Parathyroid adenoma (tissue), 2 donors: Measurements from ENCODE around the gene HNRNPA2B1.
"Not testable (repeated sequence)": the region's sequence is repeated elsewhere in the genome, so short reads cannot be mapped to it uniquely, and the experiment has no call there.

Source experiments
- H2AFZ ChIP-seq: fragments of 300-600 bp; sonication (generic); one replicate; pipeline ENCODE4 v1.7.0; 2017; ENCODE audit warnings: antibody characterized with exemption, mild to moderate bottlenecking
- H3K27ac ChIP-seq: fragments of 300-600 bp; sonication (generic); one replicate; pipeline ENCODE4 v1.7.0; 2017
- H3K27me3 ChIP-seq: fragments of 300-600 bp; sonication (generic); one replicate; pipeline ENCODE4 v1.7.0; 2017; ENCODE audit warnings: low read length; ENCODE audit not compliant: control insufficient read depth, insufficient read depth
- H3K36me3 ChIP-seq: fragments of 300-600 bp; sonication (generic); one replicate; pipeline ENCODE4 v1.7.0; 2017; ENCODE audit warnings: low read length; ENCODE audit not compliant: control insufficient read depth, insufficient read depth
- H3K4me1 ChIP-seq: fragments of 300-600 bp; sonication (generic); one replicate; pipeline ENCODE4 v1.7.0; 2017; ENCODE audit warnings: control low read depth
- H3K4me2 ChIP-seq: fragments of 300-600 bp; sonication (generic); one replicate; pipeline ENCODE4 v1.7.0; 2017; ENCODE audit warnings: low read length
- H3K4me3 ChIP-seq: fragments of 300-600 bp; sonication (generic); one replicate; pipeline ENCODE4 v1.7.0; 2017; ENCODE audit warnings: low read depth, low read length
- H3K79me2 ChIP-seq: fragments of 300-600 bp; sonication (generic); one replicate; pipeline ENCODE4 v1.7.0; 2017; ENCODE audit warnings: control low read depth
- H3K9ac ChIP-seq: fragments of 300-600 bp; sonication (generic); one replicate; pipeline ENCODE4 v1.7.0; 2017; ENCODE audit warnings: mild to moderate bottlenecking
- H3K9me3 ChIP-seq: fragments of 300-600 bp; sonication (generic); one replicate; pipeline ENCODE4 v1.7.0; 2017; ENCODE audit warnings: low read length; ENCODE audit not compliant: control insufficient read depth
- TF ChIP-seq, protein P1 (sequence below): fragments of 300-600 bp; sonication (generic); IDR thresholded peaks from one replicate; pipeline ENCODE4 v1.7.0; 2017; ENCODE audit warnings: antibody characterized with exemption, mild to moderate bottlenecking
- donor health status: primary hyperparathyroidism.

Gene HNRNPA2B1

GRCh38 chr7:26166684-26167266 is 33.8 kb downstream of the HNRNPA2B1 start:
- no peak overlapping the region for H2AFZ ChIP-seq
- no peaks in the 10 kb centered on the region for H3K36me3 ChIP-seq
- H3K79me2 ChIP-seq = no peaks in the 10 kb centered on the region
- TF ChIP-seq, protein P1, sequence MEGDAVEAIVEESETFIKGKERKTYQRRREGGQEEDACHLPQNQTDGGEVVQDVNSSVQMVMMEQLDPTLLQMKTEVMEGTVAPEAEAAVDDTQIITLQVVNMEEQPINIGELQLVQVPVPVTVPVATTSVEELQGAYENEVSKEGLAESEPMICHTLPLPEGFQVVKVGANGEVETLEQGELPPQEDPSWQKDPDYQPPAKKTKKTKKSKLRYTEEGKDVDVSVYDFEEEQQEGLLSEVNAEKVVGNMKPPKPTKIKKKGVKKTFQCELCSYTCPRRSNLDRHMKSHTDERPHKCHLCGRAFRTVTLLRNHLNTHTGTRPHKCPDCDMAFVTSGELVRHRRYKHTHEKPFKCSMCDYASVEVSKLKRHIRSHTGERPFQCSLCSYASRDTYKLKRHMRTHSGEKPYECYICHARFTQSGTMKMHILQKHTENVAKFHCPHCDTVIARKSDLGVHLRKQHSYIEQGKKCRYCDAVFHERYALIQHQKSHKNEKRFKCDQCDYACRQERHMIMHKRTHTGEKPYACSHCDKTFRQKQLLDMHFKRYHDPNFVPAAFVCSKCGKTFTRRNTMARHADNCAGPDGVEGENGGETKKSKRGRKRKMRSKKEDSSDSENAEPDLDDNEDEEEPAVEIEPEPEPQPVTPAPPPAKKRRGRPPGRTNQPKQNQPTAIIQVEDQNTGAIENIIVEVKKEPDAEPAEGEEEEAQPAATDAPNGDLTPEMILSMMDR = no peak
- no peak overlapping the region for H3K27ac ChIP-seq
- no peak overlapping the region for H3K4me2 ChIP-seq
- H3K27me3 ChIP-seq = no peaks in the 10 kb centered on the region
- H3K4me3 ChIP-seq = no peak overlapping the region
- no peaks in the 10 kb centered on the region for H3K9me3 ChIP-seq
- H3K9ac ChIP-seq = no peak overlapping the region
- H3K4me1 ChIP-seq = no peaks in the 10 kb centered on the region

DNA sequence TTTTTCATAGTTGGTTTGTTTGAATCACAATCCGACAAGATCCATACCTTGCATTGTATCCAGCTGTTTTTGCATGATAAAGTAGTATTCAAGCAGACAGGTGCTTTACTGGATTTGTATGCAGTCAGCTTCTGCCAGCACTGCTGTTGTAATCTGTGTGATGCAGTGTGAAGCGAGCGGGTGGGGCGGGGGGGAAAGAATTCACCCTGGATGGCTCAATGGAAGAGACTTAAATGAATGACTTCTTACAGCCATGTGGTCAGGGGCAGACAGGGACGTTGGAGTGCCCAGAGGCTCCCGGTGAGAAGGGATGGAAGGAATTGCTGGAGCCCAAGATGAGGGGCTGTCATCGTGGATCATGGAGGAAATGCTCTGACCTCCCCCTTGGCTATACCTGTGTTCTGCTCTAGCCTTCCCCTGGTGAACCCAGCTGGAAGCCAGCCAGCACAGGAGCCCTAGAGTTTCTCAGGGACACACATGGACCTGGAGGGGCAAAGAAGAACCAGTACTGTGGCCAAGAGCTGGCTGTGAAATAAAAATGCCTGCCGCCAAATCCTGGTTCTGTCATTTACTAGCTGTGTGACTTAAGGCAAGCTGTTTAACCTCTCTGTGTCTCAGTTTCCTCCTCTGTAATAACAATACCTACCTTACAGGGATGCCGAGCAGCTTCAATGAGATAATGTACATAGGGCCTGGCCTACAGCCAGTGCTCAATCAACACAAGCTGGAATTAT is 34.4 kb downstream of the HNRNPA2B1 start:
- Histone ChIP-seq H3K9me3 (no peaks in the 10 kb centered on the region), H3K9ac (no peak overlapping the region), H2AFZ (no peak overlapping the region), H3K4me1 (no peaks in the 10 kb centered on the region), H3K27ac (no peak overlapping the region), H3K36me3 (no peaks in the 10 kb centered on the region), H3K79me2 (no peaks in the 10 kb centered on the region), H3K4me3 (no peak overlapping the region), H3K27me3 (no peaks in the 10 kb centered on the region), H3K4me2 (no peak overlapping the region)
- TF ChIP-seq, protein P1 = no peak

GRCh38 chr7:26163804-26164203 is 36.7 kb downstream of the HNRNPA2B1 start:
- H3K27ac ChIP-seq, H3K27me3 ChIP-seq, H3K4me3 ChIP-seq, H3K36me3 ChIP-seq, H3K79me2 ChIP-seq, H3K4me2 ChIP-seq, H3K9ac ChIP-seq, H3K9me3 ChIP-seq, H3K4me1 ChIP-seq, H2AFZ ChIP-seq: not testable (repeated sequence)

GRCh38 chr7:26162431-26162830 is 38.1 kb downstream of the HNRNPA2B1 start:
- H3K27ac ChIP-seq = no peak overlapping the region
- no peaks in the 10 kb centered on the region for H3K4me1 ChIP-seq
- H3K27me3 ChIP-seq = no peaks in the 10 kb centered on the region
- H3K9ac ChIP-seq = no peak overlapping the region
- H2AFZ ChIP-seq = no peak overlapping the region
- H3K79me2 ChIP-seq = no peaks in the 10 kb centered on the region
- no peak overlapping the region for H3K4me3 ChIP-seq
- TF ChIP-seq, protein P1 = no peak
- no peaks in the 10 kb centered on the region for H3K36me3 ChIP-seq
- no peak overlapping the region for H3K4me2 ChIP-seq
- no peaks in the 10 kb centered on the region for H3K9me3 ChIP-seq

DNA sequence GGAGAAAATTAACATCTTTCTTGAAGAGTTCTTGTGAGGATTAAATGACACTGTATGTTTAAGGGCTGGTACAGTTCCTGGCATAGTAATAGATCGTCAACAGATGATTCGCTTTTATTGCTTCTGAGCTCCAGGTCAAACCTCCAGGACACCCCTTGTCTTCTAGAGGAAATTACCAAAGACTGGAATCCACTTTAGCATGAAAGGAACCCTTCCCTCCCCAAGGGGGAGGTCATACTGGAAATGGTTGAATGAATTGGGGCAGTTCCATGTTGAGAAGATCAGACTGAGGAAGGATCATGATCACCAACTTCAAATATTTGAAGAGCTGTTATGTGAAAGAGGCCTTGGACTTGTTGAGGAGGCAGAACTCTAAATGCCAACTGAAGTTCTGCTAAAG is 39.6 kb downstream of the HNRNPA2B1 start:
- Histone ChIP-seq H3K9me3 (no peaks in the 10 kb centered on the region), H3K27ac (no peak overlapping the region)
- TF ChIP-seq, protein P1 = no peak

More for the DNA sequence above, 39.6 kb downstream of the HNRNPA2B1 start:
- Histone ChIP-seq H3K36me3 (no peaks in the 10 kb centered on the region), H3K4me3 (no peak overlapping the region), H3K4me1 (no peaks in the 10 kb centered on the region), H3K9ac (no peak overlapping the region), H3K4me2 (no peak overlapping the region), H3K79me2 (no peaks in the 10 kb centered on the region), H2AFZ (no peak overlapping the region), H3K27me3 (no peaks in the 10 kb centered on the region)
